MG63 (cell line): Measurements from ENCODE around the gene C16orf78. TPM values are rescaled to one million over a fixed set of nuclear protein-coding genes. Genes with fewer than 3 reads are reported as not detected.

ENCODE experiments used
- DNase-seq: peaks from one replicate; pipeline ENCODE4 v3.0.0-alpha.2; 2020
- H3K27me3 ChIP-seq: fragments of 250-450 bp; sonication (Bioruptor Pico); 2 replicates; pipeline ENCODE4 v1.5.1; 2020; ENCODE audit warnings: mild to moderate bottlenecking, moderate library complexity
- H3K36me3 ChIP-seq: fragments of 250-450 bp; sonication (Bioruptor Pico); 2 replicates; pipeline ENCODE4 v1.5.1; 2020; ENCODE audit warnings: mild to moderate bottlenecking, moderate library complexity
- H3K4me3 ChIP-seq: fragments of 250-450 bp; sonication (Bioruptor Pico); 2 replicates; pipeline ENCODE4 v1.5.1; 2020; ENCODE audit warnings: mild to moderate bottlenecking, moderate library complexity
- H3K9me3 ChIP-seq: fragments of 250-450 bp; sonication (Bioruptor Pico); 2 replicates; pipeline ENCODE4 v1.5.1; 2020; ENCODE audit warnings: mild to moderate bottlenecking, moderate library complexity
- total RNA-seq: library from RNA; depleted of rRNA; stranded (reverse); fragments of >200 nt; shearing (Covaris generic); gene quantifications from 2 replicates; pipeline ENCODE4 v1.2.3, GENCODE V29; 2014; ENCODE audit warnings: low replicate concordance

Gene C16orf78
- total RNA-seq, 1 experiment from 2014 or later, result not detected

- Histone ChIP-seq H3K27me3 (no peaks in the 10 kb centered on the region), H3K4me3 (no peak overlapping the region), H3K36me3 (no peaks in the 10 kb centered on the region), H3K9me3 (no peaks in the 10 kb centered on the region)
- no peak for DNase-seq
Observed at GRCh38 chr16:49365711-49366509, 7.7 kb upstream of the C16orf78 start.

- Histone ChIP-seq H3K36me3 (no peaks in the 10 kb centered on the region), H3K9me3 (no peaks in the 10 kb centered on the region), H3K4me3 (no peak overlapping the region), H3K27me3 (no peaks in the 10 kb centered on the region)
- no peak for DNase-seq
Observed at GRCh38 chr16:49366669-49367068, 6.9 kb upstream of the C16orf78 start.

DNA sequence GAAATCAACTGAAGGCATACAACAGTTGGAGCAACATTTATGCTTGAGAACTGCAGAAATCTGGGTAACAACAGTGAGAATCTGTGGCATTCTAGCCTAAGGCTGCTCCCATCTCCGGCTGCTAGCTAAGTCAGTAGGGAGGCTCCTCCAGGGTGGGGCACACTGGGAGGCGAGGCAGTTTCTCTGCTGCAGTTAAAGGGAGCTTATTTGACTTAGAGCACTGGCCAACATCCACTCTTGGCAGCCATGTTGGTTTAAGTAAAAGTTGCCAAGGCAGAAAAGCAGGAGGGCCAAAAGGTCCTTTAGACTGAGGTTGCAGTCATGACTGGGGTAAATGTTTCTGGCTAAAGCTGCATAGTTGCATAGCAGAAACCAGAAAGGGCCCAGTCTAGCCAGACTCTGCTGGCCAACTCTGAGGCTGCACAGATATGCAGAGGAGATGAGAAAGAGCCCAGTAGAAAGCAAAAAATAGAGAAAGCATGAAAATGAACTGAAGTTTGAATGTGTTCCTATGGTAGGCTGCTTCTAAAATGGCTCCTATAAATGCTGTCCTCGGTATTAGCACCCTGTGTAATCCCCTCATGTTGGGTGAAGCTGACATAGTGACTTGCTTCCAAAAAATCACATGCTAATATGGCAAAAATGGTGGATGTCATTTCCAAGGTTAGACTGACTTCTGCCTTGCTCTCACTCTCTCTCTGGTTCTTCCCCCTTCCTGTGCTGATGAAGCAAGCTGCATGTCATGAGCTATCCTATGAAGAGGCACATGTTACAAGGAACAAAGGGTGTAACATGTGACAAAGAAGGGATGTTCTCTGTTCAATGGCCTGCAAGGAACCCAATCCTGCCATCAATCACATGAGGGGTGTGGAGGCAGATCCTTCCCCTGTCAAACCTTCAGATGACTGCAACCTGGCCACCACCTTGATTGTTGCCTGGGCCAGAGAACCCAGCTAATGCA is 3.7 kb upstream of the C16orf78 start:
- no peaks in the 10 kb centered on the region for H3K27me3 ChIP-seq
- no peaks in the 10 kb centered on the region for H3K36me3 ChIP-seq
- H3K9me3 ChIP-seq, result no peaks in the 10 kb centered on the region
- no peak for DNase-seq
- H3K4me3 ChIP-seq, result no peak overlapping the region

DNA sequence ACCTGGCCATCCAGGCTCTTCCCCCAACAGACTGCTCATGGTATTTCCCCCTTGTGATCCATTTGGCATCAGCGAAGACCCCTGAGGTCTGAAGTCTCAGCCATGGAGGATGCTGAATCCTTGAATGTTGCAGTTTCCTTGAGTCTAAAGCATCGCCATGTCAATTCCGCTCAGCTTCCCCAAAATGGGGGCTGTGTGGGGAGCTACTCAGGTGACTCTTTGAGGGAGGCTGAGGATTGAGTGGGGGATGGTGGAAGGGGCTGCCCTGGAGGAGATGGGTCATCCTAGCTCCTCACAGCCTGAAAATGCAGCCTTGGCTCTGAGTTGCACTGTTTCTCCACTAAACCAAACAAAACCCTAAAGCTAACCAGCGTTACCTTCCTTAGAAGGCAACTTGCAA is 2.6 kb downstream of the C16orf78 start:
- Histone ChIP-seq H3K36me3 (no peaks in the 10 kb centered on the region), H3K4me3 (no peak overlapping the region), H3K27me3 (no peaks in the 10 kb centered on the region), H3K9me3 (no peaks in the 10 kb centered on the region)
- DNase-seq, result no peak

GRCh38 chr16:49377196-49377755 is 3.7 kb downstream of the C16orf78 start:
- Histone ChIP-seq H3K9me3 (no peaks in the 10 kb centered on the region), H3K4me3 (no peak overlapping the region), H3K36me3 (no peaks in the 10 kb centered on the region), H3K27me3 (no peaks in the 10 kb centered on the region)
- no peak for DNase-seq

- H3K27me3 ChIP-seq, result no peaks in the 10 kb centered on the region
- DNase-seq, result no peak
- H3K36me3 ChIP-seq, result no peaks in the 10 kb centered on the region
- no peaks in the 10 kb centered on the region for H3K9me3 ChIP-seq
- H3K4me3 ChIP-seq, result no peak overlapping the region
Observed at GRCh38 chr16:49378238-49378637, 4.6 kb downstream of the C16orf78 start.

- no peaks in the 10 kb centered on the region for H3K27me3 ChIP-seq
- no peak overlapping the region for H3K4me3 ChIP-seq
- H3K9me3 ChIP-seq, result no peaks in the 10 kb centered on the region
- DNase-seq, result no peak
- H3K36me3 ChIP-seq, result no peaks in the 10 kb centered on the region
Observed at GRCh38 chr16:49378816-49379215, 5.2 kb downstream of the C16orf78 start.

DNA sequence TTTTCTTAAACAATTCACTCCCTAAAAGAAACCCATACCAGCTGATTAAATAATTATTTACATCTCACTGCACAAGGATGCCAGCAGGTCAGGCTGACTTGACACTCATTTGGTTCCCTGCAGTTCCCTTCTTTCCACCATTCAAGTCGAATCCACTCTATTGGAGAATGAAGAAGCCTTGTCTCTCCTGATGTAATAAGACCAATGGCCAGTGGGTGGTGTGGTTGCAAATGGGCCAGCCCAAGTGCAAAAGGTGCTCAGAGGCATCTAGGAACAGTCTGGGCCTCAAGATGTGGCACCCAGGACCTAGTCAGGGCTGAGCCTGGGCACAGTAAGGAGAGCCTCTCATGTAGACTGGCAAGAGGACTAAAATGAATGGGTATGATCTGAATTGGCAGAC is 9.3 kb downstream of the C16orf78 start:
- H3K36me3 ChIP-seq, result no peaks in the 10 kb centered on the region
- H3K27me3 ChIP-seq, result no peaks in the 10 kb centered on the region
- no peak overlapping the region for H3K4me3 ChIP-seq
- H3K9me3 ChIP-seq, result no peaks in the 10 kb centered on the region
- no peak for DNase-seq

DNA sequence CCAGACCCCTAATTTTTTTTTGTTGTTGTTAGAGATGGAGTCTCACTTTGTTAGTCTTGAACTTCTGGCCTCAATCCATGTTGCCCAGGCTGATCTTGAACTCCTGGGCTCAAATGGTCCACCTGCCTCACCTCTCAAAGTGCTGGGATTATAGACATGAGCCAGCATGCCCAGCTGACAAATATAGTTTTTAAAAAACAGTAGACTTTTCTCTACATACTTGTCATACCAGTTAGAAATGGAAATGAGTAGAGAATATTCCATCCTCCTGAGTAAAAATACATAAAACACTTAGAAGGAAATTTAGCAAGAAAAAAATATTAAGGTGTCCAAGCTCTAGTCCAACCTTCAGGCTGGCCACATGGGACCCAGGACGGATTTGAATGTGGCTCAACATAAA is 21.4 kb downstream of the C16orf78 start:
- DNase-seq, result no peak
- no peaks in the 10 kb centered on the region for H3K27me3 ChIP-seq
- H3K4me3 ChIP-seq, result no peak overlapping the region
- no peaks in the 10 kb centered on the region for H3K9me3 ChIP-seq
- H3K36me3 ChIP-seq, result no peaks in the 10 kb centered on the region

GRCh38 chr16:49396206-49396720 is 22.7 kb downstream of the C16orf78 start:
- Histone ChIP-seq H3K9me3 (no peaks in the 10 kb centered on the region), H3K36me3 (no peaks in the 10 kb centered on the region), H3K27me3 (no peaks in the 10 kb centered on the region), H3K4me3 (no peak overlapping the region)
- DNase-seq, result no peak

- Histone ChIP-seq H3K27me3 (no peaks in the 10 kb centered on the region), H3K36me3 (no peaks in the 10 kb centered on the region), H3K4me3 (no peak overlapping the region), H3K9me3 (no peaks in the 10 kb centered on the region)
- no peak for DNase-seq
Observed at GRCh38 chr16:49398761-49399160, 25.2 kb downstream of the C16orf78 start.

GRCh38 chr16:49399594-49400364 is 26.2 kb downstream of the C16orf78 start:
- H3K27me3 ChIP-seq, result no peaks in the 10 kb centered on the region
- H3K4me3 ChIP-seq, result no peak overlapping the region
- no peaks in the 10 kb centered on the region for H3K9me3 ChIP-seq
- no peak for DNase-seq
- H3K36me3 ChIP-seq, result no peaks in the 10 kb centered on the region

DNA sequence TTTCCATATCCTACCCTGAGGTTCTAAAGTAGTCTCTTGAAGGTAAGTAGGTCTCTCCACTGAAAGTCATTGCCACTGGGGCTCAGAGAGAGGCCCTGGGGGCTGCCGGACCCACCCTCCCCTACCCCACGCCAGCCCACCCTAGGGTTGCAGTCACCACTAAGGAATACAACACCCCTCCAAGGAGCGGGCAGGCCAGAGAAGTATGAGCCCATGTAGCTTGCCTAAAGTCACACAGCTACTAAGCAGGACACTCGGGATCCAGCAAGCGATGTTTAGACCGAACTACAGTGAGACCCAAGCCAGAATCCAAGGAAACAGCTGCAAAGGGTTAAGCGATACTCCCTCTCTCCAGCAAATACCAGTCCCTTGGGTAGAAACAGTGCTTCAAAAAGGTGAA is 27.0 kb downstream of the C16orf78 start:
- Histone ChIP-seq H3K4me3 (no peak overlapping the region), H3K36me3 (no peaks in the 10 kb centered on the region), H3K9me3 (no peaks in the 10 kb centered on the region), H3K27me3 (no peaks in the 10 kb centered on the region)
- DNase-seq, result no peak

GRCh38 chr16:49405123-49405522 is 31.5 kb downstream of the C16orf78 start:
- DNase-seq, result no peak
- H3K9me3 ChIP-seq, result no peaks in the 10 kb centered on the region
- H3K4me3 ChIP-seq, result no peak overlapping the region
- no peaks in the 10 kb centered on the region for H3K36me3 ChIP-seq
- H3K27me3 ChIP-seq, result no peaks in the 10 kb centered on the region

- Histone ChIP-seq H3K36me3 (no peaks in the 10 kb centered on the region), H3K9me3 (no peaks in the 10 kb centered on the region), H3K4me3 (no peak overlapping the region), H3K27me3 (no peaks in the 10 kb centered on the region)
- DNase-seq, result no peak
Observed at GRCh38 chr16:49405530-49405929, 31.9 kb downstream of the C16orf78 start.

DNA sequence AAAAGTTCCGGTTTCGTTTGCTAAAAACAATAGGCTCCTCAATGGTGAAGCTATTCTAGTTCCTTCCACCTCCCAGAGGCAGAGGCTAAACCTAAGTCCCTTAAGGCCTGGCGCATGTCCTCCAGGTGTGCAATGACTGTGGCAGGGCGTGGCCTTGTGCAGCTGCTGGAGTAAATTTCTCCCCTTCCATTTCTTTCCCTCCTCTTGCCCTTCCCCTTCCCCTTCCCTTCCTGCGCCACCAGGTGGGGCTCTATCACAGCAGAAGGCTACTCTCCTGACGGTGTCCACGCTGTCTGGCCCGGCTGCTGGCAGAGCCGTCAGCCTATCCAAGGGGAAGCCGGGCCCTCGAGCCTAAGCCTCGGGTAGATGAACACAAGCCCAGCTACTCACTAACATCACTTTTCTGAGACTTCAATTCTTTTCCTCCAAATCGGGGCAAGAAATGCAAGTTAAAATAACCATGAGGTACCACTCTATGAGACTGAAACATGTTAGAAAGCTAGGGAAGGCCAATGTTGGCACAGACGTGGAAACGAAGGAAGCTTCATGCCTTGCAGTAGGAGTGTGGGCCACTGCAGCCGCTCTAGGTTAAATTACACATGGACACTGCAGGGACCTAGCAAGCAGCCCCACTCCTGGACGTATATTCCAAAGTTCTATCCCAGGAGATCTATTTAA is 34.4 kb downstream of the C16orf78 start:
- Histone ChIP-seq H3K4me3 (no peak overlapping the region), H3K27me3 (no peaks in the 10 kb centered on the region), H3K9me3 (no peaks in the 10 kb centered on the region), H3K36me3 (no peaks in the 10 kb centered on the region)
- peak; percentile 59 for DNase-seq
